NB4 (cell line): ENCODE measurements around the gene PLA2G4A.

Experiments
- POLR2A ChIP-seq: IDR thresholded peaks from 2 replicates; pipeline ENCODE4 v1.6.1; 2011; ENCODE audit warnings: mild to moderate bottlenecking; ENCODE audit not compliant: insufficient read length; ENCODE audit errors: extremely low read depth
- TF ChIP-seq, protein P1 (sequence below): IDR thresholded peaks from 2 replicates; pipeline ENCODE4 v1.6.1; 2011; ENCODE audit warnings: low read depth, low read length
- TF ChIP-seq, protein P2 (sequence below): IDR thresholded peaks from one replicate; pipeline ENCODE4 v1.5.1; 2012; ENCODE audit warnings: low read depth, low read length

DNA sequence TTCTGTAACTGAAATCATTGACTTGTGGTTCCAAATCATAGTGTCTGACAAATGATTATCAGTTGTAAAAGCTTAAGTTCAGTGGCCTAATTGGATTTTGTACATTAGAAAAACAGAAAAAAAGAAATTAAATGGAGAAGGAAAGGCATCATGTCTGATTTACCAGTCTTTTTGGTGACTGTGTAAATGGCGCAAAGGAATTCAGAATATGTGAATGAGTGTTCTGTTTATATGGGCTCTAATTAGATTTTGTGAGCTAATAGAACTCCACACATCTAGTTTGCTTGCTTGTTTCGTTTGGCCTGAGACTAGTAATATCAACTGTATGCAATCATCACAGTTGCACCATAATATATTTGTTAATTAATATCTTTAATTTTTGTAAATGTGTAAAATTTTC is 151.7 kb downstream of the PLA2G4A start:
- TF ChIP-seq, protein P1, sequence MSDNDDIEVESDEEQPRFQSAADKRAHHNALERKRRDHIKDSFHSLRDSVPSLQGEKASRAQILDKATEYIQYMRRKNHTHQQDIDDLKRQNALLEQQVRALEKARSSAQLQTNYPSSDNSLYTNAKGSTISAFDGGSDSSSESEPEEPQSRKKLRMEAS, result no peak
- TF ChIP-seq, protein P2, sequence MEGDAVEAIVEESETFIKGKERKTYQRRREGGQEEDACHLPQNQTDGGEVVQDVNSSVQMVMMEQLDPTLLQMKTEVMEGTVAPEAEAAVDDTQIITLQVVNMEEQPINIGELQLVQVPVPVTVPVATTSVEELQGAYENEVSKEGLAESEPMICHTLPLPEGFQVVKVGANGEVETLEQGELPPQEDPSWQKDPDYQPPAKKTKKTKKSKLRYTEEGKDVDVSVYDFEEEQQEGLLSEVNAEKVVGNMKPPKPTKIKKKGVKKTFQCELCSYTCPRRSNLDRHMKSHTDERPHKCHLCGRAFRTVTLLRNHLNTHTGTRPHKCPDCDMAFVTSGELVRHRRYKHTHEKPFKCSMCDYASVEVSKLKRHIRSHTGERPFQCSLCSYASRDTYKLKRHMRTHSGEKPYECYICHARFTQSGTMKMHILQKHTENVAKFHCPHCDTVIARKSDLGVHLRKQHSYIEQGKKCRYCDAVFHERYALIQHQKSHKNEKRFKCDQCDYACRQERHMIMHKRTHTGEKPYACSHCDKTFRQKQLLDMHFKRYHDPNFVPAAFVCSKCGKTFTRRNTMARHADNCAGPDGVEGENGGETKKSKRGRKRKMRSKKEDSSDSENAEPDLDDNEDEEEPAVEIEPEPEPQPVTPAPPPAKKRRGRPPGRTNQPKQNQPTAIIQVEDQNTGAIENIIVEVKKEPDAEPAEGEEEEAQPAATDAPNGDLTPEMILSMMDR, result no peak
- TF ChIP-seq POLR2A, result no peak
